HEK293T (cell line): ENCODE results near the gene CELF4.

Experiments used
- CTCF ChIA-PET: fragments of 350-600 bp; formaldehyde crosslinking; extraction: SDS; loops from one replicate; lab custom pipeline; 2021; ENCODE audit warnings: antibody characterized with exemption, inconsistent platforms; lab: Yijun Ruan, JAX
- POLR2A ChIA-PET: fragments of 350-600 bp; formaldehyde crosslinking; extraction: SDS; loops from one replicate; lab custom pipeline; 2020; ENCODE audit warnings: antibody characterized with exemption, inconsistent platforms; lab: Yijun Ruan, JAX
- DNase-seq: peaks from one replicate; pipeline ENCODE4 v3.0.0; 2012; ENCODE audit warnings: mixed read lengths; ENCODE audit errors: extremely low spot score
- ARNT ChIP-seq: fragments of 450-650 bp; IDR thresholded peaks from 2 replicates; pipeline ENCODE4 v1.6.1; 2017; ENCODE audit warnings: mild to moderate bottlenecking
- BHLHE40 ChIP-seq: fragments of 450-650 bp; IDR thresholded peaks from 2 replicates; pipeline ENCODE4 v1.6.1; 2016; ENCODE audit warnings: mild to moderate bottlenecking, moderate library complexity, borderline replicate concordance
- CTBP1 ChIP-seq: fragments of 450-650 bp; IDR thresholded peaks from 2 replicates; pipeline ENCODE4 v1.6.1; 2016; ENCODE audit warnings: borderline replicate concordance
- ELF4 ChIP-seq: fragments of 450-650 bp; IDR thresholded peaks from 2 replicates; pipeline ENCODE4 v1.6.1; 2017; ENCODE audit warnings: antibody characterized with exemption
- FOXA1 ChIP-seq: fragments of 450-650 bp; IDR thresholded peaks from 2 replicates; pipeline ENCODE4 v1.6.1; 2016; ENCODE audit warnings: mild to moderate bottlenecking
- FOXK2 ChIP-seq: fragments of 450-650 bp; IDR thresholded peaks from 2 replicates; pipeline ENCODE4 v1.6.1; 2016; ENCODE audit warnings: mild to moderate bottlenecking
- FOXM1 ChIP-seq: fragments of 450-650 bp; IDR thresholded peaks from 2 replicates; pipeline ENCODE4 v1.6.1; 2017; ENCODE audit warnings: mild to moderate bottlenecking, borderline replicate concordance
- HDGF ChIP-seq: fragments of 450-650 bp; IDR thresholded peaks from 2 replicates; pipeline ENCODE4 v1.6.1; 2017; ENCODE audit warnings: antibody characterized with exemption, borderline replicate concordance
- L3MBTL2 ChIP-seq: fragments of 450-650 bp; conservative IDR thresholded peaks from 2 replicates; pipeline ENCODE4 v1.6.1; 2016; ENCODE audit warnings: mild to moderate bottlenecking
- LEF1 ChIP-seq: fragments of 450-650 bp; IDR thresholded peaks from 2 replicates; pipeline ENCODE4 v1.6.1; 2017; ENCODE audit warnings: mild to moderate bottlenecking, borderline replicate concordance
- NFRKB ChIP-seq: fragments of 450-650 bp; IDR thresholded peaks from 2 replicates; pipeline ENCODE4 v1.6.1; 2016; ENCODE audit warnings: mild to moderate bottlenecking, moderate library complexity
- PKNOX1 ChIP-seq: fragments of 450-650 bp; IDR thresholded peaks from 2 replicates; pipeline ENCODE4 v1.6.1; 2016
- SP1 ChIP-seq: fragments of 450-650 bp; IDR thresholded peaks from 2 replicates; pipeline ENCODE4 v1.6.1; 2017
- SUZ12 ChIP-seq: fragments of 450-650 bp; IDR thresholded peaks from 2 replicates; pipeline ENCODE4 v1.6.1; 2016; ENCODE audit warnings: mild to moderate bottlenecking
- TARDBP ChIP-seq: fragments of 450-650 bp; IDR thresholded peaks from 2 replicates; pipeline ENCODE4 v1.6.1; 2016
- ZNF384 ChIP-seq: fragments of 450-650 bp; IDR thresholded peaks from 2 replicates; pipeline ENCODE4 v1.6.1; 2016

Gene CELF4

GRCh38 chr18:37450434-37451132 lies 115.0 kb downstream of the CELF4 start:
- CTCF ChIA-PET = no interaction called here
- DNase-seq = no peak
- TF ChIP-seq FOXK2 = no peak
- TF ChIP-seq CTBP1 = no peak
- TF ChIP-seq FOXM1 = no peak
- TF ChIP-seq TARDBP = no peak
- TF ChIP-seq ZNF384 = no peak
- no peak for TF ChIP-seq ARNT
- TF ChIP-seq BHLHE40 = no peak
- no peak for TF ChIP-seq ELF4
- TF ChIP-seq NFRKB = no peak
- no peak for TF ChIP-seq HDGF
- TF ChIP-seq PKNOX1 = no peak
- no peak for TF ChIP-seq FOXA1
- POLR2A ChIA-PET = no interaction called here

- ChIA-PET CTCF (interaction anchor here (0.9 kb wide), 1 partner anchor 27 kb away, joined by 3 read pairs; no protein-coding TSS in a partner anchor), POLR2A (no interaction called here)
- DNase-seq = no peak
- TF ChIP-seq PKNOX1 (no peak), FOXA1 (no peak), BHLHE40 (no peak), HDGF (no peak), ARNT (no peak)
Observed at GRCh38 chr18:37449618-37450017, 116.0 kb downstream of the CELF4 start.

- POLR2A ChIA-PET = no interaction called here
- TF ChIP-seq ZNF384 (no peak), LEF1 (no peak), L3MBTL2 (no peak), SP1 (no peak), ELF4 (no peak), ARNT (no peak), NFRKB (no peak), TARDBP (no peak), BHLHE40 (no peak), FOXK2 (no peak), CTBP1 (no peak)
- no peak for DNase-seq
- CTCF ChIA-PET = interaction anchor here (0.9 kb wide), 1 partner anchor 28 kb away, joined by 3 read pairs; no protein-coding TSS in a partner anchor
Observed at GRCh38 chr18:37448946-37449345, 116.7 kb downstream of the CELF4 start.

GRCh38 chr18:37447962-37448888 lies 117.4 kb downstream of the CELF4 start:
- TF ChIP-seq NFRKB (no peak), HDGF (no peak), SP1 (no peak), SUZ12 (no peak), ZNF384 (no peak)
- POLR2A ChIA-PET = no interaction called here
- CTCF ChIA-PET = no interaction called here
- no peak for DNase-seq

- ChIA-PET CTCF (no interaction called here), POLR2A (no interaction called here)
- DNase-seq = no peak
- TF ChIP-seq LEF1 (no peak), HDGF (no peak), SP1 (no peak), ZNF384 (no peak), FOXA1 (no peak), SUZ12 (no peak), FOXK2 (no peak)
Observed at GRCh38 chr18:37445836-37446235, 119.8 kb downstream of the CELF4 start.

GRCh38 chr18:37445368-37445767 lies 120.2 kb downstream of the CELF4 start:
- DNase-seq = no peak
- ChIA-PET POLR2A (no interaction called here), CTCF (no interaction called here)

More at GRCh38 chr18:37445368-37445767, 120.2 kb downstream of the CELF4 start:
- TF ChIP-seq FOXM1 (no peak), TARDBP (no peak), SUZ12 (no peak), HDGF (no peak), ELF4 (no peak), ARNT (no peak), SP1 (no peak)
